A673 (cell line): Measurements from ENCODE around the gene ASPSCR1. TPM values are rescaled to one million over a fixed set of nuclear protein-coding genes. Genes with fewer than 3 reads are reported as not detected.

Source experiments
- BruUV-seq: library from RNA; stranded (reverse); fragments of 400-500 nt; replicated peaks from 2 replicates; lab custom pipeline; 2021; lab: Mats Ljungman, UMichigan
- CTCF ChIA-PET: fragments of 300-600 bp; sonication (Branson Sonifier 250); formaldehyde crosslinking; loops from one replicate; lab custom pipeline; 2022; ENCODE audit warnings: antibody characterized with exemption; lab: Charles Lee
- POLR2A ChIA-PET: fragments of 300-600 bp; sonication (Branson Sonifier 250); formaldehyde crosslinking; loops from one replicate; lab custom pipeline; 2022; ENCODE audit warnings: antibody characterized with exemption; ENCODE audit not compliant: low non-redundant PET; lab: Charles Lee
- DNase-seq: peaks from one replicate; pipeline ENCODE4 v3.0.0-alpha.2; 2015; ENCODE audit warnings: low spot score
- H3K27ac ChIP-seq: fragments of 200-600 bp; sonication (generic); 2 replicates; pipeline ENCODE4 v1.5.1; 2016; ENCODE audit warnings: mixed run types, low read depth, mild to moderate bottlenecking, mixed read lengths, antibody characterized with exemption, low read length; ENCODE audit not compliant: poor library complexity, severe bottlenecking
- H3K27me3 ChIP-seq: fragments of 200-600 bp; sonication (generic); replicated peaks from 2 replicates; pipeline ENCODE4 v1.6.1; 2017; ENCODE audit warnings: mixed run types, low read depth, mild to moderate bottlenecking, mixed read lengths, antibody characterized with exemption, low read length; ENCODE audit not compliant: insufficient read depth, poor library complexity
- H3K36me3 ChIP-seq: fragments of 200-600 bp; sonication (generic); 2 replicates; pipeline ENCODE4 v1.6.1; 2016; ENCODE audit warnings: mixed run types, mild to moderate bottlenecking, mixed read lengths, antibody characterized with exemption, low read length; ENCODE audit not compliant: insufficient read depth, poor library complexity, severe bottlenecking
- H3K4me1 ChIP-seq: fragments of 200-600 bp; sonication (generic); 2 replicates; pipeline ENCODE4 v1.6.1; 2017; ENCODE audit warnings: mixed run types, mild to moderate bottlenecking, mixed read lengths, antibody characterized with exemption, low read length; ENCODE audit not compliant: insufficient read depth, poor library complexity, severe bottlenecking
- H3K4me3 ChIP-seq: fragments of 200-600 bp; sonication (generic); 2 replicates; pipeline ENCODE4 v1.5.1; 2016; ENCODE audit warnings: low read depth, mixed run types, mild to moderate bottlenecking, mixed read lengths, low read length; ENCODE audit not compliant: poor library complexity, severe bottlenecking
- H3K9me3 ChIP-seq: fragments of 200-600 bp; sonication (generic); 2 replicates; pipeline ENCODE4 v1.6.1; 2016; ENCODE audit warnings: mixed run types, low read depth, mild to moderate bottlenecking, mixed read lengths, antibody characterized with exemption, low read length; ENCODE audit not compliant: poor library complexity, severe bottlenecking
- EZH2 ChIP-seq: fragments of 200-600 bp; sonication (generic); IDR thresholded peaks from 2 replicates; pipeline ENCODE4 v1.6.1; 2017; ENCODE audit warnings: borderline replicate concordance, low read depth, mild to moderate bottlenecking, mixed read lengths, antibody characterized with exemption, low read length; ENCODE audit not compliant: poor library complexity, severe bottlenecking
- intact Hi-C: fragments of 100-400 bp; cut with micrococcal nuclease; formaldehyde crosslinking; loops from one replicate; pipeline ENCODE4 v1.10.0; 2022; ENCODE audit not compliant: unreplicated experiment
- total RNA-seq: library from RNA; stranded (reverse); gene quantifications from 2 replicates; pipeline ENCODE4 v1.2.3, GENCODE V29; 2021
- TF ChIP-seq, protein P1 (sequence below): fragments of 300-800, 200-600 bp; sonication (generic); conservative IDR thresholded peaks from 2 replicates; pipeline ENCODE4 v1.5.1; 2017; ENCODE audit warnings: low read depth, mild to moderate bottlenecking, antibody characterized with exemption, low read length, moderate library complexity, mixed read lengths

ASPSCR1 gene
- total RNA-seq, 1 experiment from 2014 or later, result 46.2 TPM

DNA sequence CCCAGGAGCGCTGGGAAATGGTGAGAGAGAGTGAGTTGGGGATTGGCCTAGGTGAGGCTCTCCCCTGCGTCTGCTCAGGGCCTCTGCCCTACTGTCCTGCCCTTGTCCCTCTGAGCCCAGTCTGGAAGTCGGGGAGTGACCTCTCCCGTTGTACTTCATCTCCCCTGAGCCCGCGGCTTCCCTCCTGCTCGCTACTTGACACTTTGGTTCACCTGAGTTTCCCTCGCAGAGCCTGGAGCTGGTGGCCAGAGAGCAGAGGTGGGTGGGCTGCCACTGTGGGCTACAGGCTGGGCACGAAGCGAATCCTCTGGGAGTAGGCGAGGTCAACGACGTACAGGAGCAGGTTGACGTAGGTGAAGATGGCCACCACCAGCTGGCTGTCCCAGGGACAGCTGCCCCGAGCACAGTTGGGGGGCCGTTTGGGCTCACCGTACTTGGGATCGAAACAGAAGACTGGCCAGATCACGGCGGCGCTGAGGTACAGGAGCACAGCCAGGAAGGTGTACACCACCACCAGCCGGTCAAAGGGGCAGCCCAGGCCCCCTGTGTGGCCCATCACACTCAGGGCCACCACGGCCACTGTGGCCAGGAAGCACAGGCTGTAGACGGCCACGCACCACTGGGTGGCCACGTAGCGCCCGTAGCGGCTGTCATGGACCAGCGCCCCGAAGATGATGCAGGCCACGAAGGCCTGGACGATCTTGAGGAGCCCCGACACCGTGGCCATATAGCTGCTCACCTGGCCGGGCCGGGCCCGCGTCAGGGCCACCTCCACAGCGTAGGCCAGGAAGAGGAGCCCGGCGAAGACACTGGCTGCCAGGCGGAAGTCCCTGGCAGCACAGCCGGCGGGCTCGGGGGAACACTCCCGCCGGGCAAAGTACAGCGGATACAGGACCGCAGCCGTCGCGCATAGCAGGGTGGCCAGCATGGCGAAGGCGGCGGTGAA, 36.6 kb upstream of the ASPSCR1 start:
- intact Hi-C loops, result no loop called here
- H3K4me3 ChIP-seq, result no peak overlapping the region
- ChIA-PET POLR2A (no interaction called here), CTCF (no interaction called here)
- H3K27ac ChIP-seq, result no peak overlapping the region
- H3K36me3 ChIP-seq, result no peaks in the 10 kb centered on the region
- DNase-seq, result no peak
- no peak for TF ChIP-seq EZH2
- TF ChIP-seq, protein P1, sequence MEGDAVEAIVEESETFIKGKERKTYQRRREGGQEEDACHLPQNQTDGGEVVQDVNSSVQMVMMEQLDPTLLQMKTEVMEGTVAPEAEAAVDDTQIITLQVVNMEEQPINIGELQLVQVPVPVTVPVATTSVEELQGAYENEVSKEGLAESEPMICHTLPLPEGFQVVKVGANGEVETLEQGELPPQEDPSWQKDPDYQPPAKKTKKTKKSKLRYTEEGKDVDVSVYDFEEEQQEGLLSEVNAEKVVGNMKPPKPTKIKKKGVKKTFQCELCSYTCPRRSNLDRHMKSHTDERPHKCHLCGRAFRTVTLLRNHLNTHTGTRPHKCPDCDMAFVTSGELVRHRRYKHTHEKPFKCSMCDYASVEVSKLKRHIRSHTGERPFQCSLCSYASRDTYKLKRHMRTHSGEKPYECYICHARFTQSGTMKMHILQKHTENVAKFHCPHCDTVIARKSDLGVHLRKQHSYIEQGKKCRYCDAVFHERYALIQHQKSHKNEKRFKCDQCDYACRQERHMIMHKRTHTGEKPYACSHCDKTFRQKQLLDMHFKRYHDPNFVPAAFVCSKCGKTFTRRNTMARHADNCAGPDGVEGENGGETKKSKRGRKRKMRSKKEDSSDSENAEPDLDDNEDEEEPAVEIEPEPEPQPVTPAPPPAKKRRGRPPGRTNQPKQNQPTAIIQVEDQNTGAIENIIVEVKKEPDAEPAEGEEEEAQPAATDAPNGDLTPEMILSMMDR, result no peak
- H3K9me3 ChIP-seq, result no peaks in the 10 kb centered on the region
- H3K27me3 ChIP-seq, result no peaks in the 10 kb centered on the region
- H3K4me1 ChIP-seq, result peaks cover 4% of the 10 kb centered on the region
- BruUV-seq, result no TSS peak

DNA sequence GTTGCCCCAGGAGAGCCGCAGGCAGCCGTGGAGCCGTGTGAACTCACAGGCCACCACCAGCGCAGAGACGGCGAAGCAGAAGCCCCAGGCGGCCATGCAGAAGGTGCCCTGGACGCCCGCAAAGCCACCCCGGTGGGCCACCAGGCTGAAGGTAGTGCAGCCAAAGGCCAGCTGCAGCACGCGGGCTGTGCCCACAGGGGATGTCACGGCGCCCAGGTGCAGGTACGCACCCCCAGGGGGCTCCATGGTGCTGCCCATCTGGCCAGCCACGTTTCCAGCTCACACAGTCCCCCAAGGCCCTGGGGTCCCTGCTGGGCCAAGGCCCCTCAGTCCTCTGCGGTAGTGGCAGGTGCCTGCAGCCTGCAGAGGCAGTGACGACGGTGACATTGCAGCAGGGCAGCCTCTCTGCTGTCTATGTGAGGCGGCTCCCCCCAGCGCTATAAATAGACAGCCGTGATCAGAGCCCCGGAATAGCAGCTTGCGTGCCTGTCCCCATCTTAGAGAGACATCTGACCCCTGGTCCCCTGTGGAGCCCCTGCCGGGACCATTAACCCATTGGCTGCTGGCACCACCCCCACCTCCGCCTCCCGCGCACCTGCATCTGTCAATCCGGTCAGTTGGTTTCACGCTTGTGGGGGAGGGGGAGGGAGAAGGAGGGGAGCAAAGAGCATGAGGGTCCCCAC, 35.8 kb upstream of the ASPSCR1 start:
- CTCF ChIA-PET, result no interaction called here
- no TSS peak for BruUV-seq
- no peaks in the 10 kb centered on the region for H3K27me3 ChIP-seq
- intact Hi-C loops, result no loop called here
- H3K27ac ChIP-seq, result no peak overlapping the region
- TF ChIP-seq, protein P1, result no peak
- no peak for TF ChIP-seq EZH2
- no peaks in the 10 kb centered on the region for H3K9me3 ChIP-seq
- no peak for DNase-seq
- H3K4me3 ChIP-seq, result no peak overlapping the region
- POLR2A ChIA-PET, result no interaction called here
- no peaks in the 10 kb centered on the region for H3K36me3 ChIP-seq
- H3K4me1 ChIP-seq, result peaks cover 4% of the 10 kb centered on the region

DNA sequence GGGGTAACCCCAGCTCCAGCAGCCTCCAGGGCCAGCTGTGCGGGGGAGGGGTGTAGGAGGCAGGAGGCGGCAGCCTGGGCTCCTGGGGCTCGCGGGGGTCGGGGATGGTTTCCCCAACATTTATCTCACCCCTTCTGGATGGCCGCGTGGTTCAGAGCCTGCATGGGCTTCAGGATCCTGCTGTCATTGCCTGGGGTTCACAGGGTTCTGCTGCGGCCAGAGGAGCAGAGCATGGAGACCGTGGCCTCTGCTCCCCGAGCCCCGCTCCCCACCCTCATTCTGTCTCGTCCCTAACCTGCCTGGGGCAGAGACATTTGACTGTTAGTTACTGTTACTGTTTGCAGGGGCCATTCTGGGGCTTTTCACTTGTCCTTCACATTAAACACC, 35.3 kb upstream of the ASPSCR1 start:
- no peaks in the 10 kb centered on the region for H3K36me3 ChIP-seq
- no peak for TF ChIP-seq EZH2
- TF ChIP-seq, protein P1, result no peak
- no peaks in the 10 kb centered on the region for H3K9me3 ChIP-seq
- peaks cover 4% of the 10 kb centered on the region for H3K4me1 ChIP-seq
- H3K27me3 ChIP-seq, result no peaks in the 10 kb centered on the region
- no peak overlapping the region for H3K4me3 ChIP-seq
- POLR2A ChIA-PET, result no interaction called here
- no peak for DNase-seq
- no TSS peak for BruUV-seq
- intact Hi-C loops, result no loop called here
- no peak overlapping the region for H3K27ac ChIP-seq
- CTCF ChIA-PET, result no interaction called here
